ENCODE results near the gene KLC3. TPM values are rescaled to one million over a fixed set of nuclear protein-coding genes. Genes with fewer than 3 reads are reported as not detected.
A peak's percentile ranks its signal among the peaks of the same experiment; 100 is the strongest.

Gene KLC3
- total RNA-seq, 1 experiment from 2014 or later, result 0.49 TPM

GRCh38 chr19:45368127-45368526, 27.6 kb downstream of the KLC3 start:
- no peaks in the 10 kb centered on the region for H3K27me3 ChIP-seq (ENCODE audit: control insufficient read depth, insufficient read depth, low read length)
- no peak overlapping the region for H3K27ac ChIP-seq (ENCODE audit: low read length)
- in situ Hi-C loops (cut with HindIII; ENCODE audit: low pct_unique_long_range_greater_than_20kb, low sequenced_read_pairs) (no loop called here), intact Hi-C loops (cut with micrococcal nuclease; ENCODE audit: unreplicated experiment) (no loop called here)
- no peaks in the 10 kb centered on the region for H3K36me3 ChIP-seq (ENCODE audit: control insufficient read depth, insufficient read depth, low read length)
- no peaks in the 10 kb centered on the region for H3K9me3 ChIP-seq (ENCODE audit: control insufficient read depth, insufficient read depth, low read depth, low read length)
- ATAC-seq, result no peak
- peaks cover 4% of the 10 kb centered on the region; the same call in 1 of the 2 replicates for H3K4me1 ChIP-seq (ENCODE audit: control insufficient read depth, insufficient read depth, low read length)
- BruUV-seq (replicated peaks), result no TSS peak
- no peak for DNase-seq (ENCODE audit: low read depth, low spot score)
- ChIA-PET CTCF (no interaction called here), POLR2A (interaction anchor here (0.8 kb wide), 1 partner anchor 36 kb away, joined by 5 read pairs; the partner anchor contains the start of gene PPP1R13L)
- TF ChIP-seq CTCF (IDR thresholded peaks at IDR 0.05) (no peak), TCF7L2 (IDR thresholded peaks at IDR 0.05; ENCODE audit: low read depth, low read length) (no peak), SIN3A (IDR thresholded peaks at IDR 0.05; ENCODE audit: borderline replicate concordance, insufficient read depth, low read depth, low read length) (no peak), POLR2AphosphoS5 (IDR thresholded peaks at IDR 0.05; ENCODE audit: low read depth, low read length) (no peak), REST (IDR thresholded peaks at IDR 0.05; ENCODE audit: insufficient read depth in 1 of 2, low read depth in 2 of 2, low read length in 1 of 2) (no peak)
- H3K4me3 ChIP-seq (ENCODE audit: low read depth in 2 of 2, low read length in 2 of 2), result no peak overlapping the region

- no peak for DNase-seq (ENCODE audit: low read depth, low spot score)
- H3K27ac ChIP-seq (ENCODE audit: low read length), result peak overlapping the region; percentile 23; the same call in 1 of the 2 replicates
- no peak for ATAC-seq
- POLR2A ChIA-PET, result no interaction called here
- intact Hi-C loops (cut with micrococcal nuclease; ENCODE audit: unreplicated experiment), result no loop called here
- peaks cover 4% of the 10 kb centered on the region; the same call in 1 of the 2 replicates for H3K4me1 ChIP-seq (ENCODE audit: control insufficient read depth, insufficient read depth, low read length)
- in situ Hi-C loops (cut with HindIII; ENCODE audit: low pct_unique_long_range_greater_than_20kb, low sequenced_read_pairs), result no loop called here
- H3K36me3 ChIP-seq (ENCODE audit: control insufficient read depth, insufficient read depth, low read length), result no peaks in the 10 kb centered on the region
- H3K9me3 ChIP-seq (ENCODE audit: control insufficient read depth, insufficient read depth, low read depth, low read length), result no peaks in the 10 kb centered on the region
- CTCF ChIA-PET, result no interaction called here
- no peak overlapping the region; a peak in 1 of 4 replicates for H3K4me3 ChIP-seq (ENCODE audit: low read depth in 2 of 2, low read length in 2 of 2)
- TF ChIP-seq CTCF (IDR thresholded peaks at IDR 0.05), result no peak
- no peak for TF ChIP-seq POLR2AphosphoS5 (IDR thresholded peaks at IDR 0.05; ENCODE audit: low read depth, low read length)
- no peak for TF ChIP-seq REST (IDR thresholded peaks at IDR 0.05; ENCODE audit: insufficient read depth in 1 of 2, low read depth in 2 of 2, low read length in 1 of 2)
- H3K27me3 ChIP-seq (ENCODE audit: control insufficient read depth, insufficient read depth, low read length), result no peaks in the 10 kb centered on the region
- no TSS peak for BruUV-seq (replicated peaks)
These were observed 28.3 kb downstream of the KLC3 start for GRCh38 chr19:45368737-45369340.

Data from Panc1 (cell line).